ENCODE data around the gene CACNA1B. TPM values are rescaled to one million over a fixed set of nuclear protein-coding genes. Genes with fewer than 3 reads are reported as not detected.

Gene CACNA1B
- total and polyA plus RNA-seq, 2 experiments from 2014 or later, result 0.39 to 0.60 TPM

- Histone ChIP-seq H3K27me3 (no peaks in the 10 kb centered on the region), H3K4me3 (no peak overlapping the region)
- no peak for DNase-seq (ENCODE audit: low read depth in 1 of 2, low spot score in 1 of 2)
These were observed 78.5 kb downstream of the CACNA1B start for GRCh38 chr9:137956039-137956438.

GRCh38 chr9:137956688-137957385, 79.3 kb downstream of the CACNA1B start:
- Histone ChIP-seq H3K27ac (no peak overlapping the region), H3K4me3 (no peak overlapping the region), H3K4me1 (ENCODE audit: low read depth) (no peaks in the 10 kb centered on the region), H3K36me3 (no peaks in the 10 kb centered on the region), H3K9me3 (ENCODE audit: low read depth) (no peaks in the 10 kb centered on the region), H3K27me3 (no peaks in the 10 kb centered on the region)
- no peak for DNase-seq (ENCODE audit: low read depth in 1 of 2, low spot score in 1 of 2)
- no peak for TF ChIP-seq CTCF (IDR thresholded peaks at IDR 0.05; ENCODE audit: low read depth, low read length)

More at GRCh38 chr9:137956039-137956438, 78.5 kb downstream of the CACNA1B start:
- H3K27ac ChIP-seq, result no peak overlapping the region
- H3K4me1 ChIP-seq (ENCODE audit: low read depth), result no peaks in the 10 kb centered on the region
- no peaks in the 10 kb centered on the region for H3K36me3 ChIP-seq
- no peak for TF ChIP-seq CTCF (IDR thresholded peaks at IDR 0.05; ENCODE audit: low read depth, low read length)
- H3K9me3 ChIP-seq (ENCODE audit: low read depth), result no peaks in the 10 kb centered on the region

GRCh38 chr9:137959641-137960411, 82.2 kb downstream of the CACNA1B start:
- no peak for TF ChIP-seq CTCF (IDR thresholded peaks at IDR 0.05; ENCODE audit: low read depth, low read length)
- no peak overlapping the region for H3K27ac ChIP-seq
- no peaks in the 10 kb centered on the region for H3K36me3 ChIP-seq
- H3K4me1 ChIP-seq (ENCODE audit: low read depth), result no peaks in the 10 kb centered on the region
- H3K9me3 ChIP-seq (ENCODE audit: low read depth), result no peaks in the 10 kb centered on the region
- no peak for DNase-seq (ENCODE audit: low read depth in 1 of 2, low spot score in 1 of 2)
- no peak overlapping the region for H3K4me3 ChIP-seq
- H3K27me3 ChIP-seq, result no peaks in the 10 kb centered on the region

GRCh38 chr9:137960496-137960895, 82.9 kb downstream of the CACNA1B start:
- DNase-seq (ENCODE audit: low read depth in 1 of 2, low spot score in 1 of 2), result peak in 1 of 2 donors; percentile 30
- Histone ChIP-seq H3K4me1 (ENCODE audit: low read depth) (no peaks in the 10 kb centered on the region), H3K27me3 (no peaks in the 10 kb centered on the region), H3K9me3 (ENCODE audit: low read depth) (no peaks in the 10 kb centered on the region), H3K4me3 (no peak overlapping the region), H3K36me3 (no peaks in the 10 kb centered on the region), H3K27ac (no peak overlapping the region)
- TF ChIP-seq CTCF (IDR thresholded peaks at IDR 0.05; ENCODE audit: low read depth, low read length), result no peak

GRCh38 chr9:137963525-137963924, 85.9 kb downstream of the CACNA1B start:
- no peak for TF ChIP-seq CTCF (IDR thresholded peaks at IDR 0.05; ENCODE audit: low read depth, low read length)
- Histone ChIP-seq H3K9me3 (ENCODE audit: low read depth) (no peaks in the 10 kb centered on the region), H3K27me3 (no peaks in the 10 kb centered on the region), H3K36me3 (no peaks in the 10 kb centered on the region), H3K4me1 (ENCODE audit: low read depth) (no peaks in the 10 kb centered on the region), H3K27ac (no peak overlapping the region), H3K4me3 (no peak overlapping the region)
- DNase-seq (ENCODE audit: low read depth in 1 of 2, low spot score in 1 of 2), result no peak
